ENCODE data around the gene PHACTR4. TPM values are rescaled to one million over a fixed set of nuclear protein-coding genes. Genes with fewer than 3 reads are reported as not detected.

Gene PHACTR4
- total RNA-seq, 2 donors from 2014 or later = 38.9 to 45.0 TPM

GRCh38 chr1:28545246-28545628 is 175.7 kb downstream of the PHACTR4 start:
- no peaks in the 10 kb centered on the region for H3K27me3 ChIP-seq (replicated peaks; ENCODE audit: insufficient read depth)
- no peaks in the 10 kb centered on the region for H3K36me3 ChIP-seq
- H3K27ac ChIP-seq = no peak overlapping the region
- DNase-seq (ENCODE audit: low spot score) = no peak
- H3K4me1 ChIP-seq (replicated peaks) = no peaks in the 10 kb centered on the region
- intact Hi-C loops (cut with DNase I) = no loop called here
- TF ChIP-seq CTCF (IDR thresholded peaks at IDR 0.05) = no peak
- TF ChIP-seq POLR2A (IDR thresholded peaks at IDR 0.05) = no peak
- no peak for TF ChIP-seq POLR2AphosphoS5 (IDR thresholded peaks at IDR 0.05)
- H3K4me3 ChIP-seq = no peak overlapping the region
- WGBS = 93% methylated on average over 4 of the region's 4 CpGs
- no peaks in the 10 kb centered on the region for H3K9me3 ChIP-seq

- Histone ChIP-seq H3K36me3 (no peaks in the 10 kb centered on the region), H3K9me3 (no peaks in the 10 kb centered on the region), H3K27ac (no peak overlapping the region), H3K4me3 (no peak overlapping the region), H3K4me1 (replicated peaks) (no peaks in the 10 kb centered on the region), H3K27me3 (replicated peaks; ENCODE audit: insufficient read depth) (no peaks in the 10 kb centered on the region)
- no peak for TF ChIP-seq CTCF (IDR thresholded peaks at IDR 0.05)
- no peak for TF ChIP-seq POLR2AphosphoS5 (IDR thresholded peaks at IDR 0.05)
- no peak for DNase-seq (ENCODE audit: low spot score)
- intact Hi-C loops (cut with DNase I) = no loop called here
- WGBS = 82% methylated on average over 3 of the region's 3 CpGs
These were observed 178.8 kb downstream of the PHACTR4 start for GRCh38 chr1:28548318-28548717.

Small RNA genes within 50 kb of the gene (small RNA-seq; reads per million reads assigned to genes)
- gene RF00019 = 0 reads per million in 2 donors
- 0 reads per million in 2 donors for gene RNU6ATAC27P
- gene SNORA73A = 0 reads per million in 2 donors
- gene SNORA73B = 11.3 to 21.4 reads per million in 2 donors

Other genes starting within 250 kb of the PHACTR4 start
- gene PTAFR, start 193.1 kb upstream of the PHACTR4 start, total RNA-seq = 1 to 10 TPM; 2.3 to 2.5 TPM
- 10 to 100 TPM; 43.7 to 60.3 TPM for gene DNAJC8, start 136.7 kb upstream of the PHACTR4 start, total RNA-seq
- gene ATP5IF1, start 133.6 kb upstream of the PHACTR4 start, total RNA-seq = 100 to 1,000 TPM; 171 to 390 TPM
- 10 to 100 TPM; 11.2 to 27.5 TPM for gene SESN2, start 110.2 kb upstream of the PHACTR4 start, total RNA-seq
- 10 to 100 TPM in 1 of 2 donors, 1 to 10 TPM in 1; 9.9 to 14.0 TPM for gene MED18, start 40.7 kb upstream of the PHACTR4 start, total RNA-seq
- gene RCC1, start 136.3 kb downstream of the PHACTR4 start, total RNA-seq = 10 to 100 TPM; 13.8 to 18.1 TPM
- gene TRNAU1AP, start 183.3 kb downstream of the PHACTR4 start, total RNA-seq = 10 to 100 TPM; 11.5 to 20.8 TPM
- 1 to 10 TPM in 1 of 2 donors, under 1 TPM in 1; 0.34 to 1.9 TPM for gene RAB42, start 222.5 kb downstream of the PHACTR4 start, total RNA-seq